Dermis blood vessel endothelial cell (primary cell): ENCODE results near the gene DNMT3A. TPM values are rescaled to one million over a fixed set of nuclear protein-coding genes. Genes with fewer than 3 reads are reported as not detected.

Experiments used
- DNase-seq: peaks from one replicate; pipeline ENCODE4 v3.0.0; 2010
- total RNA-seq: library from RNA; depleted of rRNA; stranded (reverse); fragments of >200 nt; gene quantifications from 2 replicates; pipeline ENCODE4 v1.2.3, GENCODE V29; 2014

DNMT3A gene
- total RNA-seq, 1 donor from 2014 or later: 31.0 TPM

DNA sequence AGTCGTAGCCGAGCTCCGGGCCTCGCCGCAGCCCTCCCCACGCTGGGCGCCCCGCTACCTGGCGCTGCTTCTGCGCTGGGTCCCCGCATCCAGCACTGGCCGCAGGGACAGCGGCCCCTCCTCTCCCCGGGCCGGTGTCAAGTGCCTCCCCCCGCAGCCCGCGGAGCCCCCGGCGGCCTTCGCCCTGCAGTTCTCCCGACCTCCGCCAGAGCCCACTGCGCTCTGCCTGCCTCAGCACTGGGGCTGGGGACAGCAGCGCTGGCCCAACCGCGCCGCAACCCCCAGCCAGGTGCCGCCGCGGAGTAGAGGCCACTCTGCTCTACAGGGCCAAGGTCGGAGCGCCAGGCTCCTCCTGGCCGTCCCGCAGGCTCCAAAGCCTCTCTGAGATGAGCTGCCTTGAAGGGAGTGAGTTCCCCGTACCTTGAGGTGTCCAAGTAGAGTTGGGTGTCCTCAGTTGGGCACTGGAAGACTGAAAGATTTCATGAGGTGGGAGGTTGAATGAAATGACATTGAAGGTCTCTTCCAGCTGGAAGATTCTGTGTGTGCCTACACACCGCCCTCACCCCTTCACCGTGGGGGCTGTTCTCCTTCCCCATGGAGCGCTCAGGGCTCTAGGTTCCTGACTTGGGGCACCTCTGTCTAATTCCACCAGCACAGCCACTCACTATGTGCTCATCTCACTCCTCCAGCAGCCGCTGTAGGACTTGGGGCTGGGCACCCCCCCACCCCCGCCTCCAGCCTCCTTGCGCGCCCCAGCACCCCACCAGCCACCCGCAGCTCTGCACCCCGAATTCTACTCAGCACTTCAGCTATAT, 854 bp upstream of the DNMT3A start:
- peak; percentile 93 for DNase-seq

DNA sequence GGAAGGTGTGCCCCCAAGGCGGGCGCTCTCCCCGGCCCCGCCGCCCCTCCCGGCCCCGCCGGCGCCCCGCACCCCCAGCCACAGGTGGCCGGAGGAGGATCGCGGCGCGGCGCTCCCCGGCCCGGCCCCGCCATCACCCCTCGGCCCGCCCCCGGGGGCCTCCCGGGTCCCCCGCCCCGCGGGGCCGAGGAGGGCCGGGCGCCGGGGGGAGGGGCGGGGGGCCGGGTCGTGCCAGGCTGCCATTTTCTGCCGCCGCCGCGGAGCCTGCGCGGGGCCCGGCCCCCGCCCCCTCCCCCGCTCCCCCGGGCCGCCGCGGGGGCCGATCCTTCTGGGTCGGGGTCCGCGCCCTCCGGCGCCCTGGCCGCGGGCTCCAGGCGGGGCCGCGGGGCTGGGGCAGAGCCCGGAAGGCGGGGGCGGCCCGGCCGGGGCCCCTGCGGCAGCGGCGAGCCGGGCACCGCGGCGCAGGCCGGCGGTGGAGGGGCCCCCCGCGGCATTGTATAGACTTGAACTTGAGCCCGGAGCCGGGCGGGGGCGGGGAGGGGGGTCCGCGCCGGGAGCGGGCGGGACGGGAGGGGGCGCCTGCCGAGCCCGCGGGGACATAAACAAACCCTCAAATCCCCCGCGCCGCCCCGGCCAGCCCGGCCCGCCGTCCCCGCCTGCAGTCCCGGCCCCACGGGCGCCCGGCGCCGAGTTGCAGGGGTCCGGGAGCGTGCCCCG, 556 bp downstream of the DNMT3A start:
- DNase-seq: peak; percentile 37

DNA sequence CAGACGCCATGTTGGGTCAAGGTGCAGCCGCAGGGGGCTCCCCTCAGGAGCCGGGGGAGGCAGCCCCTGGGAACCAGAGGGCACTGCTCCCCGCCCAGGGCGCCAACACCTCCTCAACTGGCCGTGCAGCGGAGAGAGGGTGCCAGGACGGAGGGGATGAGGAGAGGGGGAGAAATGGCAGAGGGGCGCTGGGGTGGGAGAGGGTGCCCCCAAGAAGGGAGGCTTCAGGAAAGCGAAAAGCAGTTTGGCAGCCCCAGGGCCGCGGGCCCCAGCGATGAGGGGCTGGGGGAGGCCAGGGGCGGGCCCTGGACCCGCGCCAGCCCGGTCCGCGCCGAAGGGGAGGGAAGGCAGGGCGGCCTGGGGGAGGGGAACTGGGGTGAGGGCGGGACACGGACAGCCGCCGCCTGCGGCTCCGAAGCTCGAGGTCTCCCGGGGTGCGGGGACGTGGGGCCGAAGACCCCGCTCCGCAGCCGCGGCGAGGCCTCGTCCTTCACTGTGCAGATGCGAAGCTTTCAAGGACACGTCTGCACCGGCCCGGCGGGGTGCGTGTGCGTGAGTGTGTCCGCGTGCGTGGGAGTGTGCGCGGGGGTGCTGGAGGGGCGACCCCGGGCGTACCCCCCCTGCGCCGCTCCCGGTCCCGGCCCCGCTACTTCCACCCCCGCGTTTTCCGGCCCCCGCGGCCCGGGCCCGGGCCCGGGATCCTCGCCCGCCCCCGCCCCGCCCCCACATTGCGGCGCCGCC, 1.4 kb downstream of the DNMT3A start:
- DNase-seq: peak; percentile 13

DNA sequence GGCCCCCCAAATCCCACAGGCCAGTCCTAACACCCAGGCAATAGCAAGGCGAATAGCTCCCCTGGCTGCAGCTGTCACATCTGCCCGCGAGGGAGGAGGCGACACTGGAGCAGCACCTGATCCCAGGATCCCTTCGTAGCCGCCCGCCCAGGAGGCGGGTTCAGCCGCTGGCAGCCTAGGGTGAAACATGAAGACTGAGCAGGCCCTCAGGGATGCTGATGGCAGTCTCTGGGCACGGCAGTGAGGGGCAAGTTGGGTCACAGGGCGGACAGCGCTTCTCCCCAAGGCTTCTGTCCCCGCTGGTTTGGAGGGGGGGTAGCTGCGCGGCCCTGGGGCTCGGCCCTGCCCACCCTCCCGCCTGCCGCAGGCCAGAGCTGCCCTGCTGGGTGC, 1.9 kb downstream of the DNMT3A start:
- no peak for DNase-seq

DNA sequence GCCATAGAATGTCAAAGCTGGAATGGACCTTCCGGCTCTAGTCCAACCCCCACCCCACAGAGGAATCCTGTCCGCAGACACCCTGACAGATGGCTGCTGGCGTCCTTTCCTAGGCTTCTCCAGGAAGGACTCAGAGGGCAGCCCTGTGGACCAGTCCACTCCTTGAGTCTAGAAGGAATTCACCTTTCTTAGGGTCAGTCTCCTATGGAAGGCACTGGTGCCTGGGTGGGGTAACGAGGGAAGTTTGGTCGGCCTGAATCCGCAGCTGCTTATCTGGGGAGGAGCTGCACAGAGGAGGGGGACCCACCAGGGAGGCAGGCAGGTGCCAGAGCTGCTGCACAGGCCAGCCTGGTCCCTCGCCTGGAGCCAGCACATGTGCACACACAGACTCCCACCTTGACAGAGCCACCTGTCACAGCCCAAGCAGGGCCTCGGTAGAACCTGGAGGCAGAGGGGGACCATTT, 2.5 kb downstream of the DNMT3A start:
- DNase-seq: no peak

DNA sequence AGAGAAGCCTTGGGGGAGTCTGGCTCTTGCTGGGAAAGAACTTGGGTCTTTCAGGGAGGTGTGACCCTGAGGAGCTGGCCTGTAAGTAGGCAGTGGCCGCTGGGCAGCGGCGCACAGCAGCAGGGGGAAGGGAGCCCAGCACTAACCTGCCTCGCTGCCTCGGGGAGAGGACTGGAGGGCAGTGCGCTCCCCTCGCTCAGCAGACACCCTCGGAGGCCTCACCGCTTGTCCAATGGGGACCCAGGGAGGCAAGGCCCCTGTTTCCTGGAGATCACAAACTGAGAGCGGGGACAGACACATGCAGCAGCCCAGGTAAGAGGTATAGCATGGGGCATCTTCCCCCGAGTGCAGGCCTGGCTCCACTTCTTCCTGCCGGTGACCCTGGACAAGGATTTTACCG, 3.3 kb downstream of the DNMT3A start:
- no peak for DNase-seq

DNA sequence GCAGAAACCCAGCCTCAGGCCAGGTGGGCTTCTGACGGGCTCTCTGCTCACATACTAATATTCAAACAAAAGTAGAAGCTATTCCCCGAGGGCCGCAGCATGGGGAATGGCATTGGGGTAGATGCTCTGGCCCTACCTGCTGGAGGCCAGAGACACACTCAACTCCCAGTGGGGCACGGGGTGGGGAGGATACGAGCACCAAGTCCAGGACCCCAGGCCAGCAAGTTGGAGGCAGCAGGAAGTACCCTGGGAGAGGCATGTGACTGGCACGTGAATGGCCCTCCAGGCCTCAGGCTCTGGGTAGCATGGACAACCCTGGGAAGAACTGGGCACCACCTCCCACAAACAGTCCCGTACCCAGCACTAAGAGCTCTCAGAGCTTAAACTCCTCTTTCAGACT, 3.8 kb downstream of the DNMT3A start:
- DNase-seq: no peak

DNA sequence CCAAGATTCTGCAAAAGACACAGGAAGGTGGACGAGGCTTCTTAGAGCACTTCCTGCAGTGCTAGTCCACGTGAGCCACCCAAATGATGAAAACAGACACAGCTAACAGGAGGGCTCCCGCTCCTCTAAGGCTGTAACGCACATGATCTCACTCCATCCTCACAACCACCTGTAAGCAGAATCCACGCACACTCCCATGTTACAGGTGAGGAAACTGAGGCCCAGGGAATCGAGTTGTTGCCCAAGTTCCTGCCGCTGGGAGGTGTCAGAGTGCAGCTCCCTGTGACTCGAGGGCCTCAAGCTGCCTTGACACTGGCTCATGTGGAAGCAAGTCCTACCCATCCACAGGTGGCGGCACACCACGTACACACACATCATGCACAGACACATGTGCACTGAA, 4.4 kb downstream of the DNMT3A start:
- no peak for DNase-seq

DNA sequence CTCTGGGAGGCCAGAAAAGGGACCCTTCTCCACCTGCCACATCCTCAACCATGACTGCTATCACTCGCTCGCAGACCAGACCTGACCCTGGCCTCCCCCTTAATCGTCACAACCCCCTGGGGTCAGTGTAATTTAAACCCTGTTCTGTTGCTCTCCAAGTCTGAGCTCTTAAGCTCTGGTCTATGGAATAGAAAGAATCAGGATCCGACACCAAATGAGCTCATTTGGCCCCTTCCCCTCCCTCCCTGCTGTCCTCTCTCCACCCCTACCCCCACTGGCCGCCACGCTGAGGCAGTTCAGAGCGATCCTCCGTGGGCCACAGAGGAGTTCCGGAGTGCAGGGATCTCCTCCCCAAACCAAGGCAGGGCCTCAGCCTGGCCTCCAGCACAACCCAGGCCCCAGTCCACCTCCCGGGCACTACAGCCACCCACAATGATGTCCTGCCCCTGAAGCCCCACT, 5.3 kb downstream of the DNMT3A start:
- DNase-seq: no peak

DNA sequence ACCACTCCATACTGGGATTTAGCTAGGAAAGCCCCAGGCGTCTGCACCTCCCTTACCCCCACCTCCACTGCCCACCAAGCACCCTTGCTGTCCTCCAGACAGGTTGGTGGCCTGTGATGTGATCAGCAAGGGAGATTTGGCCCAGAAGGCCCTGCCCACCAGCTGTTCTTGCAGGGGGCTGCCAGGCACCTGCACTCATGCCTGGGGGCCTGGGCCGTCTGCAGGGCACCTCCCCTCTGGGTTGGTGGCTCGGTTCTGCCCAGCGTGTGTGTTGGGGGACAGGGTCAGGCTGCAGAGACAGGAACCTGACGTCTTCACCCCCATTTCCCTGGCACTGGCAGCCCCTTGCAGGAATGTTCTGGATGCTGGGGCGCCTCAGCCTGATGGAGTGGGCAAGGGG, 5.8 kb downstream of the DNMT3A start:
- no peak for DNase-seq

DNA sequence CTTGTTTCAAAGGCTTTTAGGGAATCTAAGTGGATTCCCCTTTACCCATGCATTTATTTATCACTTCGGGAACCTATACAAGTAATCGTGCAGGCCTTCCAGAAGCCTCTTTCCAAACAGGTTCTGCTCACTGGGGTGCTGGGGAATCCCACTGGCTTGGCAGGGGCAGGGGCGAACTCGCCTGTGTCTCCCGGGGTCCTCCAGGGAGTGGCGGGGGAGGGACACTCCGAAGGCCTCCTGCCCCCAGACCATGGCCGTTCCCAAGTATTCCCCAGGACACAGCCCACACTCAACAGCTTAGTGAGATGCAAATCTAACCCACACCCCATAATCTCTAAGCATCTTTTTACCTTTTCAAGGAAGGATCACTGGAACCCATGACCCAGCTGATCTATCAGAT, 6.5 kb downstream of the DNMT3A start:
- DNase-seq: no peak

DNA sequence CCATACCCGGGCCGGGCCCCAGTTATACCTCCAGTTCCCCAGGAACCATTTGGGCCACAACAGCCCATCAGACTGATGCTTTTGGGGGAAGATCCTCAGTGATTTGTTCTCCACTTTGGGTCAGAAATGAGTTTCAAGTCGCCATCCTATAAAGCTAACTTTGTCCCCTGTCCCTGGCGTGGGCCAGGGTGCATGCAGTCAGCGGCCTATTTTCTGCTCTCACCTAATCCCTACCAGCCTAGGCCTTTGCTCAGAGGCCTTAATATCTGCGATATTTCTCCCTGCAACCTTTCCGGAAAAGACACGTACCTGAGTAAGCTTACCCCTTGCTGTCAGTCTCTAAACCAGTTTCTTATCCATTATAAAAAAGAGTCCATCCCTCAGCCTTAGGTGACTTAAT, 7.2 kb downstream of the DNMT3A start:
- DNase-seq: no peak

DNA sequence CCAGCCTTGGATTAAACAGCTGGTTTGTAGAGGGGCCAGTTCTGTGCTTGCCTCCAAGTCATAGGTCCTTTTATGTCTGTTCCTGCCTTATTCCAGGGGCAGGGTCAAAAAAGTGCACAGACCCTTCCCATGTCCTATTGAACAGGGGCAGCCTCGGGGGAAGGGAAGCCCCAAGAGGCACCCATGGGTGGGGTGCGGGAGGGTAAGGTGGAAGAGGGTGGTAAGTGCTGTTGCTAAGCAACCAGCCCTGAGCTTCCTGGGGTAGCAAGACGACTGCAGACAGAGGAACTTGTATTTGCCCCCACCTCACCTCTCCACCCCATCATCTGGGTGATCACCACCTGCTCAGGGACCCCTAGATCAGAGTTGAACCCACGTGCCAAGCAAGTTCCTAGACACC, 7.7 kb downstream of the DNMT3A start:
- no peak for DNase-seq

DNA sequence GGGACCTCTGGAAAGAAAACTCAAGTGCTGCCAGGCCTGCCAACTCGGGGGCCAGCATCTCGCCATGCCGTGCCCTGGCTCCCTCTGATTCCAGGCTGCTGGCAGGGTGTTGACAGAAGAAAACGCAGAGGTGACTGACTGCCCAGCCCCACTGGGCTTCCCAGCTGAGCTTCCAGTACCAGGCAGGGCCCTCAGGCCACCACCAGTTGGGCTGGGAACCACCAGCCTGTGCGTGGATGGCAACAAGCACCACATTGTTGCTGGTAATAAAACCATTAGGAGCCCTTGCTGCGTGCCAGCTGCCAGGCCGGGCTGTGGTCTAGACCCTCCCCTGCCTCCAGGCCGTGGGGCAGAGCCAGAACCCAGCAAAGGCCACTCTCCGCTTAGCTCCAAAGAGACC, 9.2 kb downstream of the DNMT3A start:
- no peak for DNase-seq

DNA sequence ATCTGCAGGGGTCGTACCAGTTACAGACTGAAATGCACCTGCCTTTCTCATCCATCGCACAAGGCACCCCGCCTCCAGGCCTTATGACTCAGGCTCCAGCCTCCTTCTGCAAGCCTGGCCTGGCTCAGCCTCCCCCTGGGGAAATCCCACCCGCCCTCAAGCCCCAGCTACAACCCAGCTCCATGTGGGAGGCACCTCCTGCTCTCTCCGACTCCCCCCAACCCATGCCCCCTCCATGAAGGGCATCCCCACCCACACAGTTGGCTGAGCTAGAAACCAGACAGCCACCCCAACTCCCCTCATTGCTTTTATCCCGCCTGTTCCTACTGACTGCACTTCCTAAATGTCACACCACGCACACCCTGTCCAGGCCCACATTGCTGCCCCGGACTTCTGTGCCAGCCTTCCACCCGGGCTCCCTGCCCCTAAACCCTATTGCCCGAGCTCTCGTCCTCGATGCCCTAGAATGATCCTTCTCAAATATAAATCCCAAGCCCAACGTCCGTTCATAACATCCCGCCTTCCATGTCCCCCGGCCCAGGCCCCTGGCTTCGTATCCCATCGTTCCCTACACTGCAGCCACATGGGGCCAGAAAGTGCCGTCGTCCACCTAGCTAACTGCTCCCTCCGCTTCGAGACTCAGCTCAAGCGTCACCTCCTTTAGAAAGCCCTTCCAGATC, 9.9 kb downstream of the DNMT3A start:
- no peak for DNase-seq

DNA sequence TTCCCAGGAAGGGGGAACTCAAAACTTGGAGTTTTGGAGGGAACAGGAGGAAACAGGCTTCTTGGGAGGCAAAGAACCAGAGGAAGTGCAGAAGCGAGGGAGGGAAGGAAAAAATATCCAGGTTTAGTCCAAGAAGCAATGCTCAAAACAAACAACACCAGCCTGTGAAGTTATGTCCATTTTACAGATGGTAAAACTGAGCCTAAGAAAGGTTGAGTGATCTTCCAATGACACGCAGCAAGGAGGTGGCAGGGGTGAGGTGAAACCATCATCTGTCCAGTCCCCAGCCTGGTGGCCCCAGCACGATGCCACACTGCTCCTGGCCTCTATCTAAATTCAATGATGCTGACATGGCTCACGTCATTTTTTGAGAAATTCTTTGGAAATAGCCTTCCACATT, 10.8 kb downstream of the DNMT3A start:
- DNase-seq: no peak

DNA sequence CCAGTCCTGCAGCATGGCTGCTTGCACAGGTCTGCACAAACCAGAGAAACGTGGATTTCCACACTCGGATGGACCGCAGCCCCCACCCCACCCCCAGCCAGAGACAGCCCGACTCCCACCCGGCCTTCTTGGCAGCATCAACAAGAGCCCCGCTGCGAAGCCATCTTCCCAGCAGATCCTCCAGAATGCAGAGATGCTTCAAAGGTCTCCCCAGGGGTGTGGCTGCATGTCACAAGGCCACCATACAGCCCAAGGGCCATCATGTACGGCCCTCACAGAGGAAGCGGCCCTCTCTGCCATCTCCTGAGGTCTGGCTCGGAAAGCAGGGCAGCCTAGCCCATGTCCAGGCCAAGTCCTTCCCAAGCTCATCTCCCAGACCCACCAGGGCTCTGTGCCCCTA, 11.5 kb downstream of the DNMT3A start:
- DNase-seq: no peak

DNA sequence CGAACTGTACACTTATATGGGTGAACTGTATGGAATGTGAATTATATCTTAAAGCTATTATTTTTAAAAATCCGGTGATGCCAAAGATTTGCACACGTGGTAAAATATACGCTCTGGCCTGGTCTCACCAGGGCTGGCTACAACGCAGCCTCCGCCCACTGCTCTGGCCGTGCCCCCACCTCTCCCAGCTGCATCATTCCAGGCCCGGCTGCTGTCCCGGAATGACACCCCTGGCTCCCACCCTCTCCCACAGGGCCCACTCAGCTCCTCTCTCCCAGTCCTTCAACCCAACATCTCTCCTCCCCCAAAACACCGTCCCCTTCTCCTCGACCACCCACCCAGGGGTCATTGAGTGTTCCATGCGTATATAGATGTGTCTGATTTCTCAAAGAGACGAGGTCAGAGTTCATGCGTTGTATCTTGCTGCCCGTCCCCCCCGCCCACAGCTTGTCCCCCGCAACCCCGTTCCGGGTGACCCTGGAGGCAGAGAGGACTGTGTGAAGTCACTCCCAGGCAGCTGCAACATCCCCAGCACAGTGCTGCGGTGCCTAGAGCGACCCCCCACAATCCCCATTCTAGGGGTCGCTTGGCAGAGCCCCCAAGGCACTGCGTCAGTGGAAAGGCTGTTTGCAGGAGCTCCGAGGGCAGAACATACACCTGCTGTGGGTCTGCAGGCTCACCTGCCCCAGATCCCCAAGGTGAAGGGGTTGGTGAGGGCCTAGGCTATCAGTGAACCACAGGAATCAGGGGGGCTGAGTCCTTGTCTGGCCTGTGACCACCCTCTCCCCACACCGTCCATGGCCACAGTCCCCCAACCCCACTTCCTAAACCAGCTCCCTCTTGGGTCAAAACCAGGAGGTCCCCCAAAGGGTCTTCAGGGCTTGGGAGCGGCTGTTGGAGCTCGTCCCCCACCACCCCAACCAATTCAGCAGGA, 13.3 kb downstream of the DNMT3A start:
- no peak for DNase-seq

DNA sequence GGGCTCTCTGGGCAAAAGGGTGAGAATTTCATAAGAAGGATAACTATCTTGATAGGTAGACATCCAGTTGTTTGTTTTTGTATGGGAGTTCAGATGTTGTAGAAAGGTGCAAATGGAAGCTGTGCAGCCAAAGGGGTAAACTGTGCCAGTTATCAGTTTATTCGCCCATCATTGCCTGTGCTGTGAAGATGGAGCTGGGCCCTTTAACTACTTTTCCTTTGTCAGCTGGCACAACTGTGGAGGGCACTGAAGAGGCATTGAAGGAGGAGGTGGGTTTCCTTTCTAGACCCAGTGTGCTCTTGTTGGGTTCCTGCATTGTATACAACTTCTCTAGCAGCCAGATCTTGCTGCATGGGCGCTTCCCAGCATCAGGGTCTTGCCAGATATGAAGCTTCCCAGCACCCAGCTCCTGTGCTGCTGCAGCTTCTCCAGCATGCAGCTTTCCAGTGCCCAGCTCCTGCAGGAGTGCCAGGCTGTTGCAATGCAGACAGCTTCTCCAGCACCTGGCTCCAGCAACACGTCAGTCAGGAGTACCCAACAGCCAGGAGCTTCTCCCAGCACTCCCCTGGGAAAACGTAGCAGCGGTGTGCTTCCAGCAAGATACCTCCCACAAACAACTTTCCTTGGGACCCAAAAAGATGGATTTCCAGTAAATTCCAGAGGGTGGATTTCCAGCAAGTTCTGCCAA, 15.3 kb downstream of the DNMT3A start:
- DNase-seq: no peak

DNA sequence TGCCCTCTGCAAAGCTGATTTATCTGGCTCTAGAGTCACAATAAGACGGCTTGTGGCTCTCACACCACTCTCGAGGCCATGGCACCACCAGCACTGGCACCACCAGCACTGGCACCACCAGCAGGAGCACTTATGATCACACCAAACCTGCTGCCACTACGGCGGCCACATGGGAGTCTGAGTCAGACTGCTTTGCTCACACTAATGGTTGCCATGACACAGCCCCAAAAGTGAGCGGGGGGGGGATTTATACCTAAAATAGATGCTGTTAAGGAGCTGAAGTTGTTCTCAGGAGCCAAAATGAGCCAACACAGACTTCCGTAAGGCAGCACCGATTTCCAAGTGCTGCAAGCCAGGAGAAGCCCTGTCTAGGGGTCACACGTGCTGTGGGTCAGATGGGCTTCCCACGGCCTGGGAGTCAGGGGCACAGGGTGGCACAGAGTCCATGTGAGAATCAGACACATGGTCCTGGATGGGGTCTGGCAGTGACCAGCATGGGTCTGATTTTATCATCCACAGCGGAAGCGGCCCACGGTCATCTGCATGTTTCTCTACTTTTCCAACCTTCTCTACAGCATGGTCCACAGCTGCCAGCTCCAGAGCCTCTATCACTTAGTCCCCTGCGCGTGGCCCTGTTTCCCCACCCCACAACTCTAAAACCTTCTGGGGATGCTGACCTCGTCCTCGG, 16.7 kb downstream of the DNMT3A start:
- DNase-seq: no peak
